Gastroesophageal sphincter (tissue), 3 donors: ENCODE data around the gene NR5A2.

ENCODE experiments used
- POLR2A ChIP-seq, 2 donors: fragments of 450-650 bp; IDR thresholded peaks; one replicate each; pipeline ENCODE4 v1.6.1; 2017; ENCODE audit warnings: antibody characterized with exemption in 2 of 2, mild to moderate bottlenecking in 2 of 2, moderate library complexity in 1 of 2
- POLR2AphosphoS5 ChIP-seq: sonication (generic); formaldehyde crosslinking; IDR thresholded peaks from one replicate; pipeline ENCODE4 v1.6.1; 2017; ENCODE audit warnings: antibody characterized with exemption
- TF ChIP-seq, protein P1 (sequence below), 4 experiments: fragments of 200-600 bp in 2 of 4; fragments of 450-650 bp in 2 of 4; sonication (generic) in 1 of 4; IDR thresholded peaks; one replicate each; pipeline ENCODE4 v1.5.1; 2017 to 2019; ENCODE audit warnings: antibody characterized with exemption in 4 of 4, mild to moderate bottlenecking in 2 of 4, moderate library complexity in 2 of 4

DNA sequence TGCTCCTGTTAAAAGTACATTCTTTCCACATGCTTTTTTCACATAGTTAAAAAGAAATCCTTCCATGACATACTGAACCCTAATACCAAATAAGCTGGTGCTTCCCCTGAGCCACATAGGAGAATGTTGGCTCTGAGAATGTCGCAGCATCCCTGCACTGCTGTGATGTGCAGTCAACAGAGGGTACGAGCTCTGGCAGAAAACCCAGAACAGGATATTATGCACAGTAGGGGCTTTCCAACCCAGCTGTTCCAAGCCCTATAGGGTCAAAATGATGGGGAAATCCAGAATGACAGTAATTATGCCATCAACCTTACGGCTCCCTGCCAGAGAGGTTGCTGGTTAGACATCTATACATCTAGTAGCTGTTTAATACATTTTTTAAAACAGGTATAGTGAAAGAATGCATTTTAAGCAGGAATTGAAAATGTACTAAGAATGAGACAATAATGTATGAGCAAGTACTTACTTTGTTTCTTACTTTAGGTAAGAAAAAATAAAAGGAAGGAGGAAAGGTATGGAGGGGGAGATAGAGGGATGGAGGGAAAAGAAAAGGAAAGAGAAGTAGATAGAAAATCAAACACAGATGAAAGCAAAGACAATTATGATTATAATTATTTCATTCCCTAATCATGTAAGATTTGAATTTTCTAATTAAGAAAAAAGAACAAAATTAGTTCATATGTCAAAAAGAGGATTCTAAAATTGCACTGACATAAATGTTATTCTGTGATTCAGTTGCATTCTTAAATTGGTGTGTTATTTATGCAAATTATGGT, 126.0 kb downstream of the NR5A2 start:
- TF ChIP-seq, protein P1, sequence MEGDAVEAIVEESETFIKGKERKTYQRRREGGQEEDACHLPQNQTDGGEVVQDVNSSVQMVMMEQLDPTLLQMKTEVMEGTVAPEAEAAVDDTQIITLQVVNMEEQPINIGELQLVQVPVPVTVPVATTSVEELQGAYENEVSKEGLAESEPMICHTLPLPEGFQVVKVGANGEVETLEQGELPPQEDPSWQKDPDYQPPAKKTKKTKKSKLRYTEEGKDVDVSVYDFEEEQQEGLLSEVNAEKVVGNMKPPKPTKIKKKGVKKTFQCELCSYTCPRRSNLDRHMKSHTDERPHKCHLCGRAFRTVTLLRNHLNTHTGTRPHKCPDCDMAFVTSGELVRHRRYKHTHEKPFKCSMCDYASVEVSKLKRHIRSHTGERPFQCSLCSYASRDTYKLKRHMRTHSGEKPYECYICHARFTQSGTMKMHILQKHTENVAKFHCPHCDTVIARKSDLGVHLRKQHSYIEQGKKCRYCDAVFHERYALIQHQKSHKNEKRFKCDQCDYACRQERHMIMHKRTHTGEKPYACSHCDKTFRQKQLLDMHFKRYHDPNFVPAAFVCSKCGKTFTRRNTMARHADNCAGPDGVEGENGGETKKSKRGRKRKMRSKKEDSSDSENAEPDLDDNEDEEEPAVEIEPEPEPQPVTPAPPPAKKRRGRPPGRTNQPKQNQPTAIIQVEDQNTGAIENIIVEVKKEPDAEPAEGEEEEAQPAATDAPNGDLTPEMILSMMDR (IDR thresholded peaks at IDR 0.05) = no peak
- TF ChIP-seq POLR2A (IDR thresholded peaks at IDR 0.05) = no peak
- no peak for TF ChIP-seq POLR2AphosphoS5
